Astrocyte (in vitro differentiated cells and primary cell): ENCODE measurements around the gene C22orf39. TPM values are rescaled to one million over a fixed set of nuclear protein-coding genes. Genes with fewer than 3 reads are reported as not detected.

Experiments
- total RNA-seq: library from RNA; stranded (reverse); gene quantifications from 2 replicates; pipeline ENCODE4 v1.2.1, GENCODE V29; 2021

C22orf39 gene
- total RNA-seq, 1 donor from 2014 or later, result 14.5 TPM

Other genes starting within 250 kb of the C22orf39 start
- 54.4 and 65.3 TPM in 2 replicates for gene CLTCL1, start 156.0 kb downstream of the C22orf39 start, total RNA-seq
- gene HIRA, start 16.0 kb downstream of the C22orf39 start, total RNA-seq, result 31.1 and 31.4 TPM in 2 replicates
- 34.7 and 36.9 TPM in 2 replicates for gene MRPL40, start 15.2 kb downstream of the C22orf39 start, total RNA-seq
- 92.7 and 105 TPM in 2 replicates for gene UFD1, start 31.5 kb upstream of the C22orf39 start, total RNA-seq
- gene CDC45, start 32.2 kb upstream of the C22orf39 start, total RNA-seq, result 1.3 and 2.1 TPM in 2 replicates
- gene CLDN5, start 76.7 kb upstream of the C22orf39 start, total RNA-seq, result not detected in 2 replicates